Measurements from ENCODE around the gene VASP.
A peak's percentile ranks its signal among the peaks of the same experiment; 100 is the strongest.

The VASP gene

DNA sequence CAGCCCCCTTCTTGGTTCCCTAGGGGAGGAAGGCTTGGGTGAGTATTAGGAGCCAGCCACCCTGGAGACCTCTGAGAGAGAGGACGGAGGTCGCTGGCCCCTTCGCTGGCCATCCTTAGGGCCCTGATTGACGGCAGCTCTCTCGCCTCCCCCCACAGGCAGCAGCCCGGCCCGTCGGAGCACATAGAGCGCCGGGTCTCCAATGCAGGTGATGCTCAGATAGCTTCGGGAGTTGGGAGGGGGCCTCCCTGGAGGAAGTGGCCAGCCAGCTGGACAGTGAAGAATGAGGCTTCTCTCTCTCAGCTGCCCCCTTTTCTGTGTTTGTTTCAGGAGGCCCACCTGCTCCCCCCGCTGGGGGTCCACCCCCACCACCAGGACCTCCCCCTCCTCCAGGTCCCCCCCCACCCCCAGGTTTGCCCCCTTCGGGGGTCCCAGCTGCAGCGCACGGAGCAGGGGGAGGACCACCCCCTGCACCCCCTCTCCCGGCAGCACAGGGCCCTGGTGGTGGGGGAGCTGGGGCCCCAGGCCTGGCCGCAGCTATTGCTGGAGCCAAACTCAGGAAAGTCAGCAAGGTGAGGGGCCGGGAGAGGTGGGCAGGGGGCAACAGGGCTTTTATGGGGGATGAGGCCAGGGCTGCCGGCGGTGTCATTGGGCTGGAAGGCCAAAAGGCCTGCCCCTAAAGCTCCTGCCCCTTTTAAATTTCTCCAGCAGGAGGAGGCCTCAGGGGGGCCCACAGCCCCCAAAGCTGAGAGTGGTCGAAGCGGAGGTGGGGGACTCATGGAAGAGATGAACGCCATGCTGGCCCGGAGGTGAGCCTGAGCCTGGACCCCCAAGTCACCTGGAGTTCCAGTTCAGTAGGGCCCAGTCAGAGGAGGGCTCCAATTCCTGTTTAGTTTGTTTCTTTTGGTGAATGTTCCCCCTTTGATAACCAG, 15.0 kb downstream of the VASP start:
- Histone ChIP-seq H2AFZ (ENCODE audit: low read depth, low read length) (no peak overlapping the region), H3K27me3 (ENCODE audit: low read depth, low read length) (no peaks in the 10 kb centered on the region), H3K79me2 (ENCODE audit: low read length) (no peaks in the 10 kb centered on the region), H4K20me1 (ENCODE audit: insufficient read depth, low read length) (no peaks in the 10 kb centered on the region), H3K36me3 (replicated peaks; ENCODE audit: low read depth, low read length) (peaks cover 51% of the 10 kb centered on the region), H3K9ac (ENCODE audit: low read length) (no peak overlapping the region), H3K4me3 (ENCODE audit: low read length) (no peak overlapping the region), H3K4me1 (ENCODE audit: low read length) (peaks cover 17% of the 10 kb centered on the region), H3K9me3 (ENCODE audit: insufficient read depth, low read length) (no peaks in the 10 kb centered on the region), H3K4me2 (ENCODE audit: low read length) (no peak overlapping the region), H3K27ac (ENCODE audit: low read length) (0 out of 2 replicates have a peak overlapping the region, but pooled peaks have one; percentile 2)
- no peak for TF ChIP-seq EZH2phosphoT487 (IDR thresholded peaks at IDR 0.05; ENCODE audit: low read depth)
- TF ChIP-seq, protein P1, sequence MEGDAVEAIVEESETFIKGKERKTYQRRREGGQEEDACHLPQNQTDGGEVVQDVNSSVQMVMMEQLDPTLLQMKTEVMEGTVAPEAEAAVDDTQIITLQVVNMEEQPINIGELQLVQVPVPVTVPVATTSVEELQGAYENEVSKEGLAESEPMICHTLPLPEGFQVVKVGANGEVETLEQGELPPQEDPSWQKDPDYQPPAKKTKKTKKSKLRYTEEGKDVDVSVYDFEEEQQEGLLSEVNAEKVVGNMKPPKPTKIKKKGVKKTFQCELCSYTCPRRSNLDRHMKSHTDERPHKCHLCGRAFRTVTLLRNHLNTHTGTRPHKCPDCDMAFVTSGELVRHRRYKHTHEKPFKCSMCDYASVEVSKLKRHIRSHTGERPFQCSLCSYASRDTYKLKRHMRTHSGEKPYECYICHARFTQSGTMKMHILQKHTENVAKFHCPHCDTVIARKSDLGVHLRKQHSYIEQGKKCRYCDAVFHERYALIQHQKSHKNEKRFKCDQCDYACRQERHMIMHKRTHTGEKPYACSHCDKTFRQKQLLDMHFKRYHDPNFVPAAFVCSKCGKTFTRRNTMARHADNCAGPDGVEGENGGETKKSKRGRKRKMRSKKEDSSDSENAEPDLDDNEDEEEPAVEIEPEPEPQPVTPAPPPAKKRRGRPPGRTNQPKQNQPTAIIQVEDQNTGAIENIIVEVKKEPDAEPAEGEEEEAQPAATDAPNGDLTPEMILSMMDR (IDR thresholded peaks at IDR 0.05; ENCODE audit: low read depth, low read length) = no peak

DNA sequence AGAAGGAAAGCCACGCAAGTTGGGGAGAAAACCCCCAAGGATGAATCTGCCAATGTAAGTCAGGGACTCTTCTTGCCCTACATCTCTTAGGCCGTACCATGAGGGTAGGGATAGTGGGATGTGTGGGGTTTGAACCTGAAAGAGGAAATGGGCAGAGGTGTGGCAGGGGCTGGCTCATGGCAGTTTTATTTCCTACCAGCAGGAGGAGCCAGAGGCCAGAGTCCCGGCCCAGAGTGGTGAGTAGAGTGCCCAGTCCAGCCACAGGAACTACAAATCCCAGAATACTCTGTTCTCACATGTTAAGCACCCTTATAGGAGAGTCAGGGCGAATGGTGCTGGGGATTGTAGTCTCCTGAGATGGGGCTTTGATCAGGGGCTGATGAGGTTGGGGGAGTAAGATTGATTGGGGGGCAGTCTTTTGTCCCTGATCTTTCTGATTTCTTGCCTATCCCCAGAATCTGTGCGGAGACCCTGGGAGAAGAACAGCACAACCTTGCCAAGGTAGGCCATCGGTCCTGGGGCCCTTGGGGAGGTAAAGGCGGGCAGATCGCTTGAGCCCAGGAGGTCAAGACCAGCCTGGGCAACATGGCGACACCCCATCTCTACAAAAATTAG, 16.5 kb downstream of the VASP start:
- H3K4me1 ChIP-seq (ENCODE audit: low read length) = peaks cover 17% of the 10 kb centered on the region
- H3K27me3 ChIP-seq (ENCODE audit: low read depth, low read length) = no peaks in the 10 kb centered on the region
- H3K9me3 ChIP-seq (ENCODE audit: insufficient read depth, low read length) = no peaks in the 10 kb centered on the region
- H3K27ac ChIP-seq (ENCODE audit: low read length) = peak overlapping the region; percentile 30
- H3K4me2 ChIP-seq (ENCODE audit: low read length) = peak overlapping the region; percentile 15
- H3K4me3 ChIP-seq (ENCODE audit: low read length) = no peak overlapping the region
- H4K20me1 ChIP-seq (ENCODE audit: insufficient read depth, low read length) = no peaks in the 10 kb centered on the region
- H3K36me3 ChIP-seq (replicated peaks; ENCODE audit: low read depth, low read length) = peaks cover 56% of the 10 kb centered on the region
- H3K9ac ChIP-seq (ENCODE audit: low read length) = no peak overlapping the region
- no peak for TF ChIP-seq EZH2phosphoT487 (IDR thresholded peaks at IDR 0.05; ENCODE audit: low read depth)
- TF ChIP-seq, protein P1 (IDR thresholded peaks at IDR 0.05; ENCODE audit: low read depth, low read length) = peak; percentile 94
- H2AFZ ChIP-seq (ENCODE audit: low read depth, low read length) = no peak overlapping the region
- H3K79me2 ChIP-seq (ENCODE audit: low read length) = no peaks in the 10 kb centered on the region

DNA sequence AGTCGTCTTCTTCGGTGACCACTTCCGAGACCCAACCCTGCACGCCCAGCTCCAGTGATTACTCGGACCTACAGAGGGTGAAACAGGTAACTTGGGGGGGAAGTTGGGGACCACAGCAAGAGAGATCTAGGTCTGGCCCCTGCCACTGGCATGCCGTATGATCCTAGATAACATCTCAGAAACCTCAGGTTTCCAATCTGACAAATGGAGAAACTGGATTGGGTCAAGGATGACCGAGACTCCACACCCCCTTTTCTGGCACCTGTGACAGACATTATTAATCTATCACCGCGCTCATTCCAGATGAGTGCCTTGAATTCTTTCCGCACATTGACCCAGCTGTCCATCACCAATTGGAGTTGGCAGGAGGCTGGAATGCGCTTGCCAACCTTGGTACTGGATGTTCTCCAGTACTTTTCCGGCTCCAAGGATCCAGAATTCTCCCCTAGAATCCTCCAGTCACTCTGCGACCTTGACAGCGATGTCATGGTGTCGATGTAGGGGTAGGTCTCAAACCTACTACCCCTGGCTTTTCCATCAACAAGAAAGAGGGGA, 17.4 kb downstream of the VASP start:
- no peak for TF ChIP-seq EZH2phosphoT487 (IDR thresholded peaks at IDR 0.05; ENCODE audit: low read depth)
- TF ChIP-seq, protein P1 (IDR thresholded peaks at IDR 0.05; ENCODE audit: low read depth, low read length) = no peak
- no peaks in the 10 kb centered on the region for H3K79me2 ChIP-seq (ENCODE audit: low read length)
- H3K4me2 ChIP-seq (ENCODE audit: low read length) = no peak overlapping the region
- no peaks in the 10 kb centered on the region for H3K9me3 ChIP-seq (ENCODE audit: insufficient read depth, low read length)
- H2AFZ ChIP-seq (ENCODE audit: low read depth, low read length) = no peak overlapping the region
- H3K36me3 ChIP-seq (replicated peaks; ENCODE audit: low read depth, low read length) = peaks cover 65% of the 10 kb centered on the region
- H3K4me1 ChIP-seq (ENCODE audit: low read length) = peaks cover 17% of the 10 kb centered on the region
- H4K20me1 ChIP-seq (ENCODE audit: insufficient read depth, low read length) = no peaks in the 10 kb centered on the region
- no peaks in the 10 kb centered on the region for H3K27me3 ChIP-seq (ENCODE audit: low read depth, low read length)
- no peak overlapping the region for H3K4me3 ChIP-seq (ENCODE audit: low read length)
- no peak overlapping the region for H3K27ac ChIP-seq (ENCODE audit: low read length)
- no peak overlapping the region for H3K9ac ChIP-seq (ENCODE audit: low read length)

DNA sequence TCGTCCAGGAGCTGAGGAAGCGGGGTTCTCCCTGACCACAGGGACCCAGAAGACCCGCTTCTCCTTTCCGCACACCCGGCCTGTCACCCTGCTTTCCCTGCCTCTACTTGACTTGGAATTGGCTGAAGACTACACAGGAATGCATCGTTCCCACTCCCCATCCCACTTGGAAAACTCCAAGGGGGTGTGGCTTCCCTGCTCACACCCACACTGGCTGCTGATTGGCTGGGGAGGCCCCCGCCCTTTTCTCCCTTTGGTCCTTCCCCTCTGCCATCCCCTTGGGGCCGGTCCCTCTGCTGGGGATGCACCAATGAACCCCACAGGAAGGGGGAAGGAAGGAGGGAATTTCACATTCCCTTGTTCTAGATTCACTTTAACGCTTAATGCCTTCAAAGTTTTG, 18.9 kb downstream of the VASP start:
- Histone ChIP-seq H4K20me1 (ENCODE audit: insufficient read depth, low read length) (no peaks in the 10 kb centered on the region), H3K9ac (ENCODE audit: low read length) (no peak overlapping the region), H3K27ac (ENCODE audit: low read length) (no peak overlapping the region), H3K27me3 (ENCODE audit: low read depth, low read length) (no peaks in the 10 kb centered on the region), H3K4me2 (ENCODE audit: low read length) (no peak overlapping the region), H3K36me3 (replicated peaks; ENCODE audit: low read depth, low read length) (peaks cover 60% of the 10 kb centered on the region), H3K4me1 (ENCODE audit: low read length) (peaks cover 17% of the 10 kb centered on the region), H3K79me2 (ENCODE audit: low read length) (no peaks in the 10 kb centered on the region), H2AFZ (ENCODE audit: low read depth, low read length) (no peak overlapping the region), H3K4me3 (ENCODE audit: low read length) (no peak overlapping the region), H3K9me3 (ENCODE audit: insufficient read depth, low read length) (no peaks in the 10 kb centered on the region)
- TF ChIP-seq EZH2phosphoT487 (IDR thresholded peaks at IDR 0.05; ENCODE audit: low read depth) = no peak
- TF ChIP-seq, protein P1 (IDR thresholded peaks at IDR 0.05; ENCODE audit: low read depth, low read length) = no peak

Measured in OCI-LY3 (cell line).